ENCODE results near the gene FAHD1.
"Not testable (repeated sequence)": the region's sequence is repeated elsewhere in the genome, so short reads cannot be mapped to it uniquely, and the experiment has no call there.

The FAHD1 gene

GRCh38 chr16:1850981-1851380 is 24.0 kb downstream of the FAHD1 start:
- DNase-seq (ENCODE audit: low spot score) = no peak

- DNase-seq (ENCODE audit: low spot score) = no peak
Observed at GRCh38 chr16:1851793-1852192, 24.8 kb downstream of the FAHD1 start.

- no peak for DNase-seq (ENCODE audit: low spot score)
Observed at GRCh38 chr16:1857433-1858097, 30.6 kb downstream of the FAHD1 start.

- DNase-seq (ENCODE audit: low spot score) = no peak
Observed at GRCh38 chr16:1858189-1858865, 31.3 kb downstream of the FAHD1 start.

GRCh38 chr16:1859650-1860049 is 32.6 kb downstream of the FAHD1 start:
- DNase-seq (ENCODE audit: low spot score) = no peak

GRCh38 chr16:1861730-1862129 is 34.7 kb downstream of the FAHD1 start:
- no peak for DNase-seq (ENCODE audit: low spot score)

GRCh38 chr16:1862394-1862793 is 35.4 kb downstream of the FAHD1 start:
- DNase-seq (ENCODE audit: low spot score) = no peak

- DNase-seq (ENCODE audit: low spot score) = no peak
Observed at GRCh38 chr16:1863681-1864460, 36.9 kb downstream of the FAHD1 start.

GRCh38 chr16:1865902-1866690 is 39.1 kb downstream of the FAHD1 start:
- DNase-seq (ENCODE audit: low spot score) = no peak

- DNase-seq (ENCODE audit: low spot score) = no peak
Observed at GRCh38 chr16:1870365-1871082, 43.5 kb downstream of the FAHD1 start.

GRCh38 chr16:1871974-1872635 is 45.1 kb downstream of the FAHD1 start, which contains the start of gene MEIOB:
Gene MEIOB, minus strand, starts transcription at chr16:1872164. Its CDS starts 3,989 bp downstream, at chr16:1868175.
- no peak for DNase-seq (ENCODE audit: low spot score)

- DNase-seq (ENCODE audit: low spot score) = no peak
Observed at GRCh38 chr16:1874854-1875253, 47.8 kb downstream of the FAHD1 start.

- not testable (repeated sequence) for DNase-seq (ENCODE audit: low spot score)
Observed at GRCh38 chr16:1876066-1876465, 49.1 kb downstream of the FAHD1 start.

- no peak for DNase-seq (ENCODE audit: low spot score)
Observed at GRCh38 chr16:1876468-1876867, 49.5 kb downstream of the FAHD1 start.

- DNase-seq (ENCODE audit: low spot score) = no peak
Observed at GRCh38 chr16:1877089-1877488, 50.1 kb downstream of the FAHD1 start.

GRCh38 chr16:1877804-1878203 is 50.8 kb downstream of the FAHD1 start:
- DNase-seq (ENCODE audit: low spot score) = no peak

GRCh38 chr16:1878256-1878655 is 51.2 kb downstream of the FAHD1 start:
- no peak for DNase-seq (ENCODE audit: low spot score)

All from left forelimb (tissue), 1 donor.